Uterus (tissue), 4 donors: ENCODE results near the gene NPW. TPM values are rescaled to one million over a fixed set of nuclear protein-coding genes. Genes with fewer than 3 reads are reported as not detected.
A peak's percentile ranks its signal among the peaks of the same experiment; 100 is the strongest.

Source experiments
- DNase-seq, 2 donors: peaks; one replicate each; pipeline ENCODE4 v3.0.0-alpha.2; 2019 to 2020
- H3K27ac ChIP-seq, 2 donors: fragments of 200-600 bp; sonication (generic); 1 replicate in 1 of 2; 2 replicates in 1 of 2; pipeline ENCODE4 v1.5.1; 2016 to 2018
- H3K27me3 ChIP-seq, 2 donors: fragments of 200-600 bp; sonication (generic); one replicate each; pipeline ENCODE4 v1.5.1; 2018 to 2019; ENCODE audit warnings: control low read depth in 1 of 2
- H3K36me3 ChIP-seq, 2 donors: fragments of 200-600 bp; sonication (generic); one replicate each; pipeline ENCODE4 v1.5.1; 2019; ENCODE audit warnings: control low read depth in 1 of 2
- H3K4me1 ChIP-seq, 2 donors: fragments of 200-600 bp; sonication (generic); one replicate each; pipeline ENCODE4 v1.5.1; 2018 to 2019; ENCODE audit warnings: control low read depth in 1 of 2
- H3K4me3 ChIP-seq, 2 donors: fragments of 200-600 bp; sonication (generic); 1 replicate in 1 of 2; 2 replicates in 1 of 2; pipeline ENCODE4 v1.5.1; 2018 to 2019; ENCODE audit warnings: mild to moderate bottlenecking in 1 of 2
- H3K9me3 ChIP-seq, 2 donors: fragments of 200-600 bp; sonication (generic); one replicate each; pipeline ENCODE4 v1.5.1; 2019; ENCODE audit warnings: control low read depth in 1 of 2
- POLR2A ChIP-seq, 2 donors: fragments of 450-650 bp; IDR thresholded peaks; one replicate each; pipeline ENCODE4 v1.6.1; 2016; ENCODE audit warnings: antibody characterized with exemption in 2 of 2, mild to moderate bottlenecking in 1 of 2, moderate library complexity in 1 of 2
- intact Hi-C: fragments of 100-400 bp; cut with DNase I; formaldehyde crosslinking; loops from one replicate; pipeline ENCODE4 v1.15.1; 2023; ENCODE audit warnings: low total_unique reads
- total RNA-seq, 4 donors: library from RNA; depleted of rRNA in 3 of 4; stranded (reverse); fragments of >200 nt in 3 of 4; gene quantifications; one replicate each; pipeline versions ENCODE4 v1.1.0 to v1.2.4, GENCODE V29; 2014 to 2023
- TF ChIP-seq, protein P1 (sequence below), 4 experiments: fragments of 200-600 bp in 2 of 4; fragments of 450-650 bp in 2 of 4; sonication (generic) in 2 of 4; IDR thresholded peaks; one replicate each; pipeline ENCODE4 v1.5.1; 2016 to 2019; ENCODE audit warnings: antibody characterized with exemption in 4 of 4, mild to moderate bottlenecking in 2 of 4, moderate library complexity in 1 of 4
- donor health status: DM: yes; HTN: yes; CAD: no.

The NPW gene
- total RNA-seq, 4 donors from 2014 or later: 1.5 TPM; not detected in 3

DNA sequence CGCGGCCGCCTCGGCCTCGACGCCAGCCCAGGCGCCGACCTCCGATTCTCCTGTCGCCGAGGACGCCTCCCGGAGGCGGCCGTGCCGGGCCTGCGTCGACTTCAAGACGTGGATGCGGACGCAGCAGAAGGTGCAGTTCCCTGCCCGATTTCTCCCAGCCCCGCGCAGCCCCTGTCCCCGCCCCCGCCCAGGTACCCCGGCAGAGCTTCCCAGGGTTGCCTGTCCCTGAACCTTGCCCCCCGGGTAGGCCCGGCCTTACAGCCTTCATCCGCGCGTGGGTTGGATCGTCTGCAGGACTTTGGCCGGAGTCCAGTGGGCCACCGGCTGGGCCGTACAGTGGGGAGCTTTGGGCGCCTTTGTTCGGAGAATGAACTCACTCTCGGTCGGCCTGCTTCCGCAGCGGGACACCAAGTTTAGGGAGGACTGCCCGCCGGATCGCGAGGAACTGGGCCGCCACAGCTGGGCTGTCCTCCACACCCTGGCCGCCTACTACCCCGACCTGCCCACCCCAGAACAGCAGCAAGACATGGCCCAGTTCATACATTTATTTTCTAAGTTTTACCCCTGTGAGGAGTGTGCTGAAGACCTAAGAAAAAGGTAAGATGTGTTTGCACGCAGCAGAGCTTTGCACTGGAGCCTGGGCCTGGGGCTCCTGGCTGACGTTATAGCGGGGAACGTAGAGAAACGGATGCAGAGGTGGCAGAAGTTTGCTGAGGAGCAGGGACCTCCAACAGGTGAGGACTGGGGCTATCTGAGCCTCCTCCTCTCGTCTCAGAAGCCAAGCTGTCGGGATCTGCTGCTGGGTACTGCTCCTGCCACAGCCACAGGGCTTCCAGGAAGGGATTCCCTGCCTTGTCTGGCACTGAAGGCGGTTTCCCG lies 35.0 kb upstream of the NPW start:
- Histone ChIP-seq H3K27me3 (peaks cover 4 to 14% of the 10 kb centered on the region in 2 donors), H3K36me3 (no peaks in the 10 kb centered on the region), H3K27ac (peak overlapping the region; percentile 56 to 61), H3K9me3 (no peaks in the 10 kb centered on the region), H3K4me3 (peak overlapping the region; percentile 45 to 57), H3K4me1 (peaks cover 0 to 8% of the 10 kb centered on the region in 2 donors)
- no peak for DNase-seq
- intact Hi-C loops: no loop called here
- TF ChIP-seq POLR2A (IDR thresholded peaks at IDR 0.05): no peak
- TF ChIP-seq, protein P1, sequence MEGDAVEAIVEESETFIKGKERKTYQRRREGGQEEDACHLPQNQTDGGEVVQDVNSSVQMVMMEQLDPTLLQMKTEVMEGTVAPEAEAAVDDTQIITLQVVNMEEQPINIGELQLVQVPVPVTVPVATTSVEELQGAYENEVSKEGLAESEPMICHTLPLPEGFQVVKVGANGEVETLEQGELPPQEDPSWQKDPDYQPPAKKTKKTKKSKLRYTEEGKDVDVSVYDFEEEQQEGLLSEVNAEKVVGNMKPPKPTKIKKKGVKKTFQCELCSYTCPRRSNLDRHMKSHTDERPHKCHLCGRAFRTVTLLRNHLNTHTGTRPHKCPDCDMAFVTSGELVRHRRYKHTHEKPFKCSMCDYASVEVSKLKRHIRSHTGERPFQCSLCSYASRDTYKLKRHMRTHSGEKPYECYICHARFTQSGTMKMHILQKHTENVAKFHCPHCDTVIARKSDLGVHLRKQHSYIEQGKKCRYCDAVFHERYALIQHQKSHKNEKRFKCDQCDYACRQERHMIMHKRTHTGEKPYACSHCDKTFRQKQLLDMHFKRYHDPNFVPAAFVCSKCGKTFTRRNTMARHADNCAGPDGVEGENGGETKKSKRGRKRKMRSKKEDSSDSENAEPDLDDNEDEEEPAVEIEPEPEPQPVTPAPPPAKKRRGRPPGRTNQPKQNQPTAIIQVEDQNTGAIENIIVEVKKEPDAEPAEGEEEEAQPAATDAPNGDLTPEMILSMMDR (IDR thresholded peaks at IDR 0.05): no peak

DNA sequence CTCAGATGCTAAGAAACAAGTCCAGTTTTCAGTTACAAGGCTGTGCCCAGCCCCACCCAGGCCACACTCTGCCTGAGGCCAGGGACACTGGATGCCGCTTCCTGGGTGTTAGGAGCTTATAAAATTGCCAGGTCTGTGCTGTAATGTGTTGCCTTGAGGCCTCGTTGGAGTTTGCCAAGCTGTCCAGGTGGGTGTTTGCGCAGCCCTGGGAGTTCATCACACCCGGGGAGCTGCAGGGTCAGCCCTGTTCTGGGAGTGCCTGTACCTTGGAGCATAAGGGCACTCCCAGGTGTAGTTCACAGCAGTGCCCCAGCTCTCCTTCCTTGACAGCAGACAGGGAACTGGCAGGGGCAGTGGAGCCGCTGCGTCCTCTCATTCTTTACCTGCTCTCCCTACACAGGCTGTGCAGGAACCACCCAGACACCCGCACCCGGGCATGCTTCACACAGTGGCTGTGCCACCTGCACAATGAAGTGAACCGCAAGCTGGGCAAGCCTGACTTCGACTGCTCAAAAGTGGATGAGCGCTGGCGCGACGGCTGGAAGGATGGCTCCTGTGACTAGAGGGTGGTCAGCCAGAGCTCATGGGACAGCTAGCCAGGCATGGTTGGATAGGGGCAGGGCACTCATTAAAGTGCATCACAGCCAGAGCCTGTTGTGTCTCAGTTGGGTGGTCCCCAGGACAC lies 34.0 kb upstream of the NPW start:
- Histone ChIP-seq H3K36me3 (no peaks in the 10 kb centered on the region), H3K4me1 (peaks cover 0 to 18% of the 10 kb centered on the region in 2 donors), H3K4me3 (no peak overlapping the region), H3K9me3 (no peaks in the 10 kb centered on the region), H3K27ac (no peak overlapping the region), H3K27me3 (peaks cover 7 to 15% of the 10 kb centered on the region in 2 donors)
- intact Hi-C loops: no loop called here
- no peak for DNase-seq
- TF ChIP-seq POLR2A (IDR thresholded peaks at IDR 0.05): no peak
- TF ChIP-seq, protein P1 (IDR thresholded peaks at IDR 0.05): no peak

DNA sequence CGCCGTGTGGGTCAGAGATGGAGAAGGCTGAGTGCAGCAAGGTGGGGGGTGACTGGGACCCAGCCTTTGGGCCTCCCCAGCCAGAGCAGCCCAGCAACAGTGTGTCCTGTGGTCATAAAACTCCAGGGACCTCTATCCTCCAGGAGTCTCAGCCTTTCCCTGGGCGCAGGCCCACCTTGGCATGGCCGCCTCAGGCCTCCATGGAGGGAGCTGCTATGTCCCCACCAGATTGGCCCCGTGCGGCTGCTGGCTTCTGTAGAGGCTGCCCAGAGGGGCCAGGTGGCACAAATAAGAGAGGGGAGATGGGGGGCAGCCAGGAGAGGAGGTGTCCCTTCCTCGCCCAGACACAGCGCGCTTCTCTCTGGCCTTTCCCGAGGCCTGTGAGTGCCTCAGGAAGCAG lies 32.4 kb upstream of the NPW start:
- no peak for DNase-seq
- Histone ChIP-seq H3K4me3 (no peak overlapping the region), H3K9me3 (no peaks in the 10 kb centered on the region), H3K4me1 (peaks cover 0 to 24% of the 10 kb centered on the region in 2 donors), H3K36me3 (no peaks in the 10 kb centered on the region), H3K27me3 (peaks cover 18 to 20% of the 10 kb centered on the region in 2 donors), H3K27ac (no peak overlapping the region)
- TF ChIP-seq POLR2A (IDR thresholded peaks at IDR 0.05): no peak
- TF ChIP-seq, protein P1 (IDR thresholded peaks at IDR 0.05): no peak
- intact Hi-C loops: no loop called here

DNA sequence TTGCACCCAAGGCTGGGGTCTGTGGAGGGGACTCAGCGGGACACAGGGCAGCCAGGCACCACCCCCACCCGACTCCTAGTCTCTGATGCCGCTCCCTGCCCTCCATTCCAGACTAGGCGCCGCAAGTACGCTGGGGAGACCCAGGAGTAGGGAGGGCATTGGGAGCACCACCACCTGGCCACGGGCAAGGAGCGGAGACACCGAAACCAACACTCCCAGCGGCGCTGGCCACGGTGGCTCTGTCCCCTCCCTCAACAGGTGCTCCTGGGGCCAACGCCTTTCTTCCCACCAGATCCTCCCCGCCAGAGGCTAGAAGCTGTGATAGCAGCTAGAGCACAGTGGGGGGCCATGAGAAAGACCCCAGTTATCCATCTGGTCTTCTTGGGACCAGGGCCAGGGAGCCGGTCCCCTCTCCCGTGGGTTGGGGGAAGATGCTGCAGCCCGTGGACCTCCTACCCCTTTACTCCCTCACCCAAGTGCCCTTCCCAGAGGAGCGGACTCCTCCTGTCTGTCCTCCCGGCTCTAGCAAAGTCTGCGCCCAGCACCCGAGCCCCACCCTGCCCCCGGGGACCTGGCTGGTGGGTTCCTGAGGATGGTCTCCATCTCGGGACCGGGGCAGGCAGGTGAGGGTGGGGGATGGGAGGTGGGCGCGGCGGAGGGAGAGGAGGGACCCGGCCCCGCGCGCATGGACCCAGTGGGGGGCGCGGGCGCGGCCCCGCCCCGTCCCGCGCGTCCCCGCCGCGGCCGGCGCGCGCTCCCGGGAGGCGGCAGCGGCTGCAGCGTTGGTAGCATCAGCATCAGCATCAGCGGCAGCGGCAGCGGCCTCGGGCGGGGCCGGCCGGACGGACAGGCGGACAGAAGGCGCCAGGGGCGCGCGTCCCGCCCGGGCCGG lies 30.1 kb upstream of the NPW start, which contains the start of gene SYNGR3:
Gene SYNGR3 (plus strand): TSS at position 762 of the 892 bp plus-strand sequence. CDS start 133 bp downstream, outside the sequence.
- H3K4me3 ChIP-seq: no peak within 1 kb of the TSS
- H3K27ac ChIP-seq: no peak within 1 kb of the TSS
- no peaks in the 10 kb centered on the region for H3K9me3 ChIP-seq
- no peak for TF ChIP-seq POLR2A (IDR thresholded peaks at IDR 0.05)
- TF ChIP-seq, protein P1 (IDR thresholded peaks at IDR 0.05): no peak
- no peak for DNase-seq
- intact Hi-C loops: no loop called here
- no peaks in the 10 kb centered on the region for H3K36me3 ChIP-seq
- H3K4me1 ChIP-seq: peaks cover 0 to 24% of the 10 kb centered on the region in 2 donors
- H3K27me3 ChIP-seq: peaks cover 14 to 20% of the 10 kb centered on the region in 2 donors
